HG02623 (cell line): ENCODE results near the gene PPM1G.
"Not testable (repeated sequence)": the region's sequence is repeated elsewhere in the genome, so short reads cannot be mapped to it uniquely, and the experiment has no call there.

Source experiments
- ATAC-seq: cut with Tn5 transposase; IDR thresholded peaks from one replicate; pipeline ENCODE4 v1.9.1; 2021; ENCODE audit warnings: moderate library complexity; ENCODE audit not compliant: unreplicated experiment

PPM1G gene

DNA sequence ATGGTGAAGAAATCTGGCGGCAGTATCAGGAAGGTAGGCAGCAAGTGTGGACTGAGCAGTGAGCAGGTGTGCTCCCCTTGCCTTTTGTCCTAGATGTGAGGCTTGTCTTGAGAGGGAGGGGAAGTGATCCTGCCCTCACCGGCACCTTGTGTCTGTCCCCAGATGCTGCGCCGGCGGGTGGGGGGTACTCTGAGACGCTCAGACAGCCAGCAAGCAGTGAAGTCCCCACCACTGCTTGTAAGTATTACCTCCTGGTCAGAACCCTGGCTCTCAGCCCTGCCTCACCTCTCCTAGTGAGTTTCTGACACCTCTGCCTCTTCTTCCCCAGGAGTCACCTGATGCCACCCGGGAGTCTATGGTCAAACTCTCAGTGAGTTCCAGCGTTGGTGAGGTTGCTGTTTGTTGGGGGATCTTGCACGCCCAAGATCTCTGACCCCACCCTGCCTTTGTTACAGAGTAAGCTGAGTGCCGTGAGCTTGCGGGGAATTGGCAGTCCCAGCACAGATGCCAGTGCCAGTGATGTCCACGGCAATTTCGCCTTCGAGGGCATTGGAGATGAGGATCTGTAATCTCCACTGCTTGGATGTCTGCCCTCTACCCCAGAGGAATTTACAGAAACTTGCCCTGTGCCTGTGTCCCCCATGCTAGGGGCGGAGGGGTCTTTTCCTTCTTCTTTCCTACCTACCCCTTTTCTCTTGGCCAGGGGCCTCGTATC lies 33.1 kb downstream of the PPM1G start:
- ATAC-seq = no peak

DNA sequence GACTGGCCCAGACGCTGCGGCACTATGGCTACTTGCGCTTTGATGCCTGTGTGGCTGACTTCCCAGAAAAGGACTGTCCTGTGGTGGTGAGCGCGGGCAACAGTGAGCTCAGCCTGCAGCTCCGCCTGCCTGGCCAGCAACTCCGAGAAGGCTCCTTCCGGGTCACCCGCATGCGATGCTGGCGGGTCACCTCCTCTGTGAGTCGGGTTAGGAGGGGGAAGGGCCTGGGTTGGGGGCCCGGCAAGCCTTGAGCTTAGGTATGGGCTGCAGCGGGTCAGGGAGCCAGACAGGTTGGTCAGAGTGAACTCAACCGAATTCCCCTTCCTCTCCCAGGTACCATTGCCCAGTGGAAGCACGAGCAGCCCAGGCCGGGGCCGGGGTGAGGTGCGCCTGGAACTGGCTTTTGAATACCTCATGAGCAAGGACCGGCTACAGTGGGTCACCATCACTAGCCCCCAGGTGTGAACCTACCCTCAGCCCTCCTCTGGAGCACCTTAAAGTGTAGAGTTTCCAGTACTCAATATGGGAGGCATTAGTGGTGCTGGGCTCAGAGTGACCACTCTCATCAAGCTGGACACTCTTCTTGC lies 33.8 kb downstream of the PPM1G start:
- ATAC-seq = no peak

DNA sequence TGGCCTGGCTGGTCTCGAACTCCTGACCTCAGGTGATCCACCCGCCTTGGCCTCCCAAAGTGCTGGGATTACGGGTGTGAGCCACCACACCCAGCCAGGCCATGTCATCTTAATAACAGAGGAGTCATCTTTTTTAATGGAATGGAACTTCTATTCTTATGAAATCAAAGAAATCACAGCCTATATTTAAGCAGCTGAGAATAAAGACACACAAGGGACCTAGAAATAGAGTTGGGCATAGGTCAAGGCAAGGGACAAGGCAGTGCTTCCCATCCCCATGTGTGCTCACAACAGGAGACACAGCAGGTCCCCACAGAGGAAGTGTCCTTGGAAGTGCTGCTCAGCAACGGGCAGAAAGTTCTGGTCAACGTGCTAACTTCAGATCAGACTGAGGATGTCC lies 35.8 kb downstream of the PPM1G start:
- no peak for ATAC-seq

DNA sequence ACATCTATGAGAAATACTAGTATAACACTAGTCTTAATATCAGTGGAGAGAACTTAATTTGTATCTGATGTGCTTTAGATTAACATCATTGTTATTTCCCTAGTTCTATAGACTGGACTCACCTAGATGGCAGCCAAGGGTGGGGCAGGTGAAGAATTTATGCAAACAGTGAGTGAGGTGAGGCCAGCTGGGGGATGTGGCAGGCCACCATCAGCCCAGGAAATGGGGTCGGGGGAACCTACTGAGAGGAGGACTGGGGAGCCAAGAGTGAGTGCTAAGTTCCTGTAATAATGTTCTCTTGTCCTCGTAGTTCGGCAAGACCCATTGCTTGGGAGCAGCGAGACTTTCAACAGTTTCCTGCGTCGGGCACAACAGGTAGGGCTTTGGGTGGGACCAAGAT lies 36.5 kb downstream of the PPM1G start:
- ATAC-seq = no peak

DNA sequence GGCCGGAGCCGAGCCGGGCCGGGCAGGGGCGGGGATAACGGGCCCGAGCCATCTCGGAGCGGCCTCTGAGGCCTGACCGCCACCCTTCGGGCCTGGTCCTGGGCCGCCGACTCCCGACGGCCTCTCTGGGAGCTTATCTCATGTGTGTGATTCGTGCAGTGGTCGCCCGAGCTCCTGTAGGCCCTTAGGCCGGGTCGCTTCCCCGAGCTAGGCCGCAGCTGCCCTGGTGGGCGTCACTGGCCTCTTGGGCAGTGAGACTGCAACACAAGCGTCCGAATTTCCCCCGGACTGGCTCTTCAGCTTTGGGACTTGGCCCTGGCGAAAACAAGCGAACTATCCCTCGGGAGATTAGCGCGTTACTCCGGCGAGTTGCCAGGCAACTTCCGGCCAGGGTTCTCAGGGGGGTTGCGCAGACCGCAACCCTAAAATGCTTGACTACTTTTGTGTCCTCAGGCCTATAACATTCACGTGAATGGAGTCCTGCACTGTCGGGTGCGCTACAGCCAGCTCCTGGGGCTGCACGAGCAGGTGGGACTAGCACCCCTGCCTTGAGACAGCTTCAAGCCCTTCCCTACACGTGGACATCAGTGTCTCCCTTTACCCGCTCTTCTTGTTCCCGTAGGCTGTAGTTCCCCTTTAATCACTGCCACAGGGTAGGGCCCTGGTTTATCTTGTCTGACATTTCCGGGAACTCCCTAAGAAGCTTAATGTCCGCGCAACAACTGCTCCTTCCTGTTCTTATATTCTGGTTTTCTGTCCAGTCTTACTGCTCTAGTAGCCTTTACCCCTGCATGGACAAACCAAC lies 38.4 kb downstream of the PPM1G start:
- peak; percentile 21 for ATAC-seq

DNA sequence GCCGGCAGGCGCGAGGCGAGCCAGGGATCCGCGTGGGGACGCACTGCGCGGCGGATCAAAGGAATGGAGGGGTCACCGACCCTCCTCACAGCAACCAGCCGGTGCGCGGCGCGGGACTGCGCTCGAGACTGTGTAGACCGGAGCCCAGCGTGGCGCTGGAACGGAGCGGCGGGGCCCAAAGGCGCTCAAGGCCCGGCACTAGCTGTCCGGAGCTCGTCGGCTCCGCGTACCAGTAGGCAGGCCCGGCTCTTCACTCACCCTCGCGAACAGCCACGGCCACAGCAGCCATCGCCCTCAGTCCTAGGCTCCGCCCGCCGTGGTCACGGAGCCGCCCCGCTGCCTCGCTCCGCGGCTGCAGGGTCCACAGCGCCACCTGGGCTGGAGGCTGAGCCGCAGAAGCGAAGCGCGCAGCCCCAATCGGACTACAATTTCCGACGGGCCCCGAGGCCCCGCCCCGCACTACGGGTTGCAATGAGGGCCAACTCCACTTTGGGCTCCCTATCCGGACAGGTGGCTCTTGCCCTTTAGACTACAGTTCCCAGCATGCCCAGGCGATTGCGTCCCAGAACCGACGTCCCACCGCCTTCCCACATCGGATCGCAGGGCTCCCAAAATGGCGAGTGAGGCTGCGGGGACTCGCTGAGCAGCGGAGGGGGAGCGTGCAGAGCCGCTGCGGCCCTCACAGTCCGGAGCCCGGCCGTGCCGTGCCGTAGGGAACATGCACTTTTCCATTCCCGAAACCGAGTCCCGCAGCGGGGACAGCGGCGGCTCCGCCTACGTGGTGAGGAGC lies 39.2 kb downstream of the PPM1G start, which contains the start of the genes EIF2B4 and SNX17:
Gene EIF2B4, minus strand, starts transcription at position 313 of the 790 bp plus-strand sequence. Its CDS starts 24 bp downstream, at position 289.
Gene SNX17, plus strand, starts transcription at position 591 of the 790 bp plus-strand sequence. Its CDS starts 128 bp downstream, at position 719.
- peak; percentile 84 for ATAC-seq

DNA sequence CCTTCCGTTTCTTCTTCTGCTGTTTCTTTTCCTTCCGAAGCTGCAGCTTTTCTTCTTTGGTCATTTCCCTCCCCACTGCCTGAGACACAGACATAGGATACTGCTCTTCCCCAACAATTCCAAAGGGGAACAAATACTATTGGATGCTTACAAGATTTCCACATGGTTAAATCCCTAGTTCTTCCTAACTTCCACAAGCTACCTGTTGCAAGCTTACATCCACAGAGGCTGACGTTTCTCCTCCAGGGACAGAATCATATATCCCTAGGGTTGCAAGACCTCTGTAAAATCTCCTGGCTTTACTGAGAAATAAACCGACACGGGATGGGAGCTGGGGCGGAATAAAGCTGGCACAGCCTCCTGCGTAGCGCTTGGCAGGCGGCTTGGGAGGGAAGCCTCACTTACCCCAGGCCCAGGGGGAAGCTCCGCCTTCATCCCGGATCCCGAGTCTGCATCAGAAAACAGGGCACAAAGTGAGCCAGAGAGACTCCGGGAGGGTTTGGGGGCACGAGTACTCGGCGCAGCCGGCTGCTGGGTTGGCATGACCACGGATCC lies 39.8 kb downstream of the PPM1G start:
- peak; percentile 2 for ATAC-seq

DNA sequence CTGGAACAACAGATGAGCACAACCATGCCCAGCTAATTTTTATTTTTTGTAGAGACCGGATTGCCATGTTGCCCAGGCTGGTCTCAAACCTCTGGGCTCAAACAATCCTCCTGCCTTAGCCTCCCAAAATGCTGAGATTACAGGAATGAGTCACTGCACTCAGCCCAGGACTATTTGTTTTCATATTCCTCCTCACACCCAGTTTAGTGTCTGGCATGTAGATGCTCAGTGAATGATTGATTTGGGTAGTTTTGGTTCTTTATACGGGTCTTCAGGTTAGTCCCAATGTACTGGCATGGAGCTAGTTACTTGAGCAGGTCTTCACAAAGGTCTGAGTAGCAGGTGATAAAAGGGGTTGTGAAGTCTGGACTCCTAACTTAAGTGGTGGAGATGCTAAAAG lies 45.5 kb downstream of the PPM1G start:
- ATAC-seq = no peak

DNA sequence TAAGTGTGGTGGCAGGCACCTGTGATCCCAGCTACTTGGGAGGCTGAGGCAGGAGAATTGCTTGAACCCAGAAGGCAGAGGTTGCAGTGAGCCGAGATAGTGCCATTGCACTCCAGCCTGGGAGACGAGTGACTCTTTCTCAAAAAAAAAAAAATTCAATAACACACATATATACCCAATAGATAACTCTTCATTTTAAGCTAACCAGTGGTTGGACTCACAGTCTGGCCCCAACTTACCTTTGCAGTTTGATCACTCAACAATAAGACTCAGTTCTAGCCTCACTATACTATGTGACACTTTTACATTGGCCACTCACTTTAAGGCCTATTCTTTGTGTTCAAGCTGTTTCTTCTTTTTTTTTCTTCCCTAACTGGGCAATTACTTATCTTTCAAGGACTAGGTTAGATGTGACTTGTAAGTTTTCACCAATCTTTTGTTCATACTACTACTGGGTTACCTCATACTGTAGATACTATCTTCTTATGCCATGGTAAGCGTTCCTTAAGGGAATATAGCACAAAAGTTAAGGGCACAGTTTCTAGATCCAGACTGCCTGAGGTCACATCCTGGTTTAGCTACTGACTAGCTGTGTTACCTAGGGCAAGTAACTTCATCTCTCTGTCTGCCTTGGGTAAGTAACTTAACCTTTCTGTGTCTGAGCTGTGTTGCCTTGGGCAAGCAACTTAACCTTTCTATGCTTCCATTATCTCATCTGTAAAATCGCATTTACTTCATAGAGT lies 46.5 kb downstream of the PPM1G start:
- no peak for ATAC-seq

DNA sequence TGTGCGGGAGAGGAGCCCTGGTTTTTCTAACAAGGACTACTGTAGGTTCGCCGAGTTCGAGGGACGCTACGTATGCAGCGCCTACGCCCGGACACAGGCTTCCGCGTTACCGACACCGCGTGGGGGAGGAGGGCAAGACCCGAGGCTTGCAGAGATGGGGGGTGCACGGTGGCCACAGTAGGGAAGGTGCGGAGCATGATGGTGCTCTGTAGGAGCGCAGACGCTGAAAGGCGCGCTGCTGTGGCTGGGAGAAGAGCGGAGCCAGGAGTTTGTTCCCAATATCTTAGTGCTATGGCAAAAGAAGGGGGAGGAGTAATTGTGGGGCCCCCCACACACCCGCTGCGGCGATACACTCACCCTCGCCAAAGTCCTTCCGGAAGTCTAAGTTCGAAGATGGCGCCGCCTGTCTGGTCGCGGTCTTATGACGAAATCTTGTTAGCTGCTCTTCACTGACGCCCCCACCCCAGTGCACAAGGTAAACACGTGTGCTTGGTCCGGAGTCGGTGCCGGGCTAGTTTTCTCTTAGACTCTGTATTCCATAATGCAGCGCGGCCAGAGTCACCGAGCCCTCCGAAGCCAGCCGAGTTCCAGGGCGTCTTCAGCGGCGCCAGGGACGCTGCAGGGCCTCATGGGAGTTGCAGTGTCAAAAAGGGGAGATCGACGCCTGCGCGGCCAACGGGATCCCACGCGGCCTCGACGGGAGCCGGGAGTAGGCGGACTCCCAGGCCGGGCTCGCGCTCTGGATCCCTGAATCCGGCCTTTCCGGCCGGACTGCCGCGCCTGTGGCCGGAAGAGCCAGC lies 52.8 kb downstream of the PPM1G start, which contains the start of gene GTF3C2:
Gene GTF3C2, minus strand, starts transcription at position 383 of the 800 bp plus-strand sequence. CDS start 13,210 bp downstream, outside the sequence.
- peak; percentile 82 for ATAC-seq

DNA sequence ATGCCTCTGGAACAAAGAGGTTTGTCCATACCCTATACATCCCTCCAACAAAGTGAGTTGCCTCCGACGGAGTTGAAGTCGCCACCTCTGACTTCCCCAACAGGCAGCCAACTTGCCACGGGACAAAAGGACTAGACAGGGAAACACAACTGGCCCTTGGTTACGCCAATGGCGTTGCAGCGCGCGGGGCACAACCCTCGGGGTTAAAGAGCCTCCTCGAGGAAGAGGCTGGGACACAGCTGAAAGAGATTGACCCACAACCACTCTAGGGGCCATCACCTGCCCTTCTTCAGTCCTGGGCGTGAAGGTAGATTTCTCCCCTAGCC lies 53.4 kb downstream of the PPM1G start:
- ATAC-seq = peak; percentile 17

DNA sequence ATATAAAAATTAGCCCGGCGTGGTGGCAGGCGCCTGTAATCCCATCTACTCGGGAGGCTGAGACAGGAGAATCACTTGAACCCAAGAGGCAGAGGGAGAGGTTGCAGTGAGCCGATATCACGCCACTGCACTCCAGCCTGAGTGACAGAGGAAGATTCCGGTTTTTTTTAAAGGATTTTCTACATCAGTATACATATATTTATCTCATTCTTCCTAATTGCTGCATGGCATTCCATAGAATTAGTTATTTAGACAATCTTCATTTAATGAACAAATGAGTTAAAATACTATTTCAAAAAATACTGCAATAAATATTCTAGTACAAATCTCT lies 54.8 kb downstream of the PPM1G start:
- no peak for ATAC-seq

DNA sequence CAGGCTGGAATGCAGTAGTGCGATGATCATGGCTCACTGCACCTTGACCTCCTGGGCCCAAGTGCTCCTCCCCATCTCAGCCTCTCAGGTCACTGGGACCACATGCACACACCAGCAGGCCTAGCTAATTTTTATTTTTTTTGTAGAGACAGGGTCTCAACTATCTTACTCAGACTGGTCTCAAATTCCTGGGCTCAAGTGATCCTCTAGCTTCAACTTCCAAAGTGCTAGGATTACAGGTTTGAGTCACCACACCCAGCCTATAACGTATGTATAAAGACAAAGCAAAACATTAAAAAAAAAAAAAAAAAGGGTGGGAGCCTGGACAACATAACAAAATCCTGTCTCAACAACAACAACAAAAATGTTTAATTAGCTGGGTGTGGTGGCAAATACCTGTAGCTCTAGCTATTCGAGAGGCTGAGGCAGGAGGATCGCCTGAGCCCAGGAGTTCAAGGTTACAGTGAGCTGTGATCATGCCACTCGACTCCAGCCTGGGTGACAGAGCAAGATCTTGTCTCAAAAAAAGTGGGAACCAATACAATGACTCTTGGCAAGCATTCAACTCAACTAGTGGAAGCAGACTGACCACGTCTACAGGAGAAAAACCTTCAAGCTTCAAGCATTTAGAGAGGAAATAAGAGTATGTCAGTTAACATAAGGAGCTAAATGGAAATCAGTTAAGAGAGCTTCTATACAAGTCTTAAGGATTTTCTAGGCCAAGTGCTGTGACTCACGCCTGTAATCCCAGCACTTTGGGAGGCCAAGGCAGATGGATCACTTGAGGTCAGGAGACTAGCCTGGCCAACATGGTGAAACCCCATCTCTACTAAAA lies 55.4 kb downstream of the PPM1G start:
- ATAC-seq = no peak

DNA sequence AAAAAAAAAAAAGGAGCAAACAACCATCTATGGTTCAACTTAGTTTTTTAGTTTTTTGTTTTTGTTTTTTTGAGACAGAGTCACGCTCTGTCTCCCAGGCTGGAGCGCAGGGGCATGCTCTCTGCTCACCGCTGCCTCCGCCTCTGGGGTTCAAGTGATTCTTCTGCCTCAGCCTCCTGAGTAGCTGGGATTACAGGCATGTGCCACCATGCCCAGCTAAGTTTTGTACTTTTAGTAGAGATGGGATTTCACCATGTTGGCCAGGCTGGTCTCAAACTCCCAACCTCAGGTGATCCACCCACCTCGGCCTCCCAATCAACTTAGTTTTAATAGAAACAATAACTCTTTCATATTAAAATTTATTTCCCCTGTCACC lies 56.0 kb downstream of the PPM1G start:
- ATAC-seq = not testable (repeated sequence)

DNA sequence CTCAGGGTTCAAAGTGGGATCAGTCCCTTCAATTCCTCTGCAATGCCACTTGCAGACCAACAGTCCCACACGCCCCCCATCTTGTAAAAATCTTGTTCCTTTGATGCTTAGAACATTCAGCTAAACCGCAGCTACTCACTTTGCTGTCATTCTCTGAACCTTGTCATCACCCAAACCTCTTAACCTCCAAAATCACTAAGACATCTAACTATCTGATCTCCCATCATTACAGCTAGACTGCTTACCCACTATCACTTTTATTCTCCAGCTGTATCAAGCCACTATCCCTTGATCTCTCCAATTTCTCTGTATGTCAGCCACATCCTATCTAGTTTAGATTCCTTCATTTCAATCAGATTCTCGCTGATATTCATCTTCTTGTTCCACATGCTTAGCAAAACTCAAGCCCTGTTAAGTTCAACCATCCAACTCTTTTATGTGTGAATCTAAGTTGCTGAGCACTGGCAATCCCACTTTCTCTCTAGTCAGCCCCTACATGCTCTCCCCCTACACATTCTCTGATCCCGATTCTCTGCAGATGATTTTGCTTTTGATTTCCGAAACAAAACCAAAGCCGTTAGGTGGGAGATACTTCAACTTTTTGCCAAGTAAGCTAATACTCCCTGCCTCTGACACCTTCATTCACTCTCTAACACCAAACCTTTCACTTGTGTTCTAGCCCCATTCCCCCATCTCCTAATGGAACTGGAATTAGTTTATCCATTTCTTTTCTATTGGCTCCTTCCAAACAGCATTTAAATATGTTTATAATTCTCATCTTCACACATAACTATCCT lies 57.4 kb downstream of the PPM1G start:
- no peak for ATAC-seq

DNA sequence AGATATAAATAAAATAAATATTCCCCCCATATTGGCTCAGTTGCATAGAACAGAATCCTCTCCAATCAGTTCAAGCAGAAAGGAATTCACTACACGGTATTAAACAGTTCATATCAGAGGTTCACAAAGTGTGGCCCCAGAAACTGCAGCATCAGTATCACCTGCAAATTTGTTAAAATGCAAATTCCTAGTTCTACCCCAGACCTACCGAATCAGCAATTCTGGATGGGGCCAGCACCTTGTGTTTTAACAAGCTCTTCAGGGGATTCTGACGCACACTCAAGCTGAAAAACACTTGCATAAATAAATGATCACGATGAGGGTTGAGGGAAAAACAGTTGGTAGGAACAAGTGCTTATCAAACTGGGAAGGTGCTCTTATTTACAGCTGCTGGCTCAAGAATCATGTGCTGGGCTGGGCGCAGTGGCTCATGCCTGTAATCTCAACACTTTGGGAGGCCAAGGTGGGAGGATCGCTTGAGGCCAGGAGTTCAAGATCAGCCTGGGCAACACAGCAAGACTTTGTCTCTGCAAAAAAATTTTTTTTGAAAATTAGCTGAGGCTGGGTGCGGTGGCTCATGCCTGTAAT lies 59.2 kb downstream of the PPM1G start:
- ATAC-seq = no peak

DNA sequence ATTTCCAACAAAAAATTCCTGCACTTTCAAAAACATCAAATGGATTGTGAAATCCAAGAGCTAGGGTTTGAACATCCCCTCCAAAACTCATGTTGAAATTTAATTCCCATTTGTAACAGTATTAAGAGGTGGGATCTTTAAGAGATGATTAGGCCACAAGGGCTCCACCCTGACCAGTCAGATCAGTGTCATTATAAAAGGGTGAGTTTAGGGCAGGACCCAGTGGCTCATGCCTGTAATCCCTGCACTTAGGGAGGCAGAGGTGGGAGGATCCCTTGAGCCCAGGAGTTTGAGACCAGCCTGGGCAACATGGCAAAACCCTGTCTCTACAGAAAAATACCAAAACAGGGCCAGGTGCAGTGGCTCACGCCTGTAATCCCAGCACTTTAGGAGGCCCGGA lies 61.8 kb downstream of the PPM1G start:
- ATAC-seq = no peak
